ENCODE measurements around the gene C19orf38.

DNA sequence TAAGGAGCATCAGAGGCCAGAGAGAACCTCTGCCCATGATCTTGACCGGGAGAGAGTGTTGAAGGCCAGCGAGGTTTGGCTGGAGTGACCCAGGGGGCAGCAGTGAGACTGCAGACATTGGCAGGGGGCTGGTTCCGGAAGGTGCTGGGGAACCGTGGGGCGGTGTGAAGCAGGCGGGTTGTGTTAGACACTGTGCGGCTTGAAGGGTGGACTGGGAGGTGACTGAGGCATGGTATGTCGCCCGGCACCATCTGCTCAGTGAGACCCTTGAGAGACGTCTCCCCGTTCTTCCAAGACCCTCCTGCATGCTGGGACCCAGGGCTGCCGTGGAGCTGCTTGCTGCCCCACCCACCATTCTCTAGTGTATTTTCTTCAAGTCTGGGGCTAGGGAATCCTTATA, 47.7 kb downstream of the C19orf38 start:
- no peak for TF ChIP-seq EZH2 (IDR thresholded peaks at IDR 0.05; ENCODE audit: borderline replicate concordance, low read length)
- TF ChIP-seq, protein P1, sequence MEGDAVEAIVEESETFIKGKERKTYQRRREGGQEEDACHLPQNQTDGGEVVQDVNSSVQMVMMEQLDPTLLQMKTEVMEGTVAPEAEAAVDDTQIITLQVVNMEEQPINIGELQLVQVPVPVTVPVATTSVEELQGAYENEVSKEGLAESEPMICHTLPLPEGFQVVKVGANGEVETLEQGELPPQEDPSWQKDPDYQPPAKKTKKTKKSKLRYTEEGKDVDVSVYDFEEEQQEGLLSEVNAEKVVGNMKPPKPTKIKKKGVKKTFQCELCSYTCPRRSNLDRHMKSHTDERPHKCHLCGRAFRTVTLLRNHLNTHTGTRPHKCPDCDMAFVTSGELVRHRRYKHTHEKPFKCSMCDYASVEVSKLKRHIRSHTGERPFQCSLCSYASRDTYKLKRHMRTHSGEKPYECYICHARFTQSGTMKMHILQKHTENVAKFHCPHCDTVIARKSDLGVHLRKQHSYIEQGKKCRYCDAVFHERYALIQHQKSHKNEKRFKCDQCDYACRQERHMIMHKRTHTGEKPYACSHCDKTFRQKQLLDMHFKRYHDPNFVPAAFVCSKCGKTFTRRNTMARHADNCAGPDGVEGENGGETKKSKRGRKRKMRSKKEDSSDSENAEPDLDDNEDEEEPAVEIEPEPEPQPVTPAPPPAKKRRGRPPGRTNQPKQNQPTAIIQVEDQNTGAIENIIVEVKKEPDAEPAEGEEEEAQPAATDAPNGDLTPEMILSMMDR (conservative IDR thresholded peaks at IDR 0.05 in 1 of 2, IDR thresholded peaks at IDR 0.05 in 1 of 2; ENCODE audit: extremely low read depth in 1 of 2, insufficient read depth in 1 of 2, low read depth in 1 of 2, low read length in 2 of 2) = no peak

Measured in mammary epithelial cell (primary cell).